ENCODE data around the gene NRP1. TPM values are rescaled to one million over a fixed set of nuclear protein-coding genes. Genes with fewer than 3 reads are reported as not detected.

NRP1 gene
- total RNA-seq, 4 donors from 2014 or later = 8.2 to 24.6 (median 18.7) TPM

- intact Hi-C loops (cut with DNase I; ENCODE audit: low total_unique reads) = no loop called here
Measured at GRCh38 chr10:33258967-33259366, 75.5 kb downstream of the NRP1 start.

GRCh38 chr10:33257439-33258080 lies 76.9 kb downstream of the NRP1 start:
- no peak overlapping the region for H3K4me3 ChIP-seq (ENCODE audit: low read depth, poor library complexity, severe bottlenecking)
- intact Hi-C loops (cut with DNase I; ENCODE audit: low total_unique reads) = no loop called here
- no peak for DNase-seq (ENCODE audit: low spot score in 2 of 2)
- TF ChIP-seq CTCF (IDR thresholded peaks at IDR 0.05) (no peak), POLR2A (IDR thresholded peaks at IDR 0.05) (no peak)
- WGBS, 2 donors = 77 to 88% methylated on average over 8 to 9 of the region's 9 CpGs

More at GRCh38 chr10:33258967-33259366, 75.5 kb downstream of the NRP1 start:
- WGBS, 2 donors = 84 to 89% methylated on average over 9 of the region's 9 CpGs
- TF ChIP-seq POLR2A (IDR thresholded peaks at IDR 0.05) = no peak
- no peak for TF ChIP-seq CTCF (IDR thresholded peaks at IDR 0.05)
- H3K4me3 ChIP-seq (ENCODE audit: low read depth, poor library complexity, severe bottlenecking) = no peak overlapping the region
- DNase-seq (ENCODE audit: low spot score in 2 of 2) = no peak

- DNase-seq (ENCODE audit: low spot score in 2 of 2) = no peak
- TF ChIP-seq CTCF (IDR thresholded peaks at IDR 0.05) (no peak), POLR2A (IDR thresholded peaks at IDR 0.05) (no peak)
- no peak overlapping the region for H3K4me3 ChIP-seq (ENCODE audit: low read depth, poor library complexity, severe bottlenecking)
- WGBS, 2 donors = 91% methylated on average over 4 of the region's 4 CpGs
- intact Hi-C loops (cut with DNase I; ENCODE audit: low total_unique reads) = no loop called here
Measured at GRCh38 chr10:33256458-33256857, 78.0 kb downstream of the NRP1 start.

DNA sequence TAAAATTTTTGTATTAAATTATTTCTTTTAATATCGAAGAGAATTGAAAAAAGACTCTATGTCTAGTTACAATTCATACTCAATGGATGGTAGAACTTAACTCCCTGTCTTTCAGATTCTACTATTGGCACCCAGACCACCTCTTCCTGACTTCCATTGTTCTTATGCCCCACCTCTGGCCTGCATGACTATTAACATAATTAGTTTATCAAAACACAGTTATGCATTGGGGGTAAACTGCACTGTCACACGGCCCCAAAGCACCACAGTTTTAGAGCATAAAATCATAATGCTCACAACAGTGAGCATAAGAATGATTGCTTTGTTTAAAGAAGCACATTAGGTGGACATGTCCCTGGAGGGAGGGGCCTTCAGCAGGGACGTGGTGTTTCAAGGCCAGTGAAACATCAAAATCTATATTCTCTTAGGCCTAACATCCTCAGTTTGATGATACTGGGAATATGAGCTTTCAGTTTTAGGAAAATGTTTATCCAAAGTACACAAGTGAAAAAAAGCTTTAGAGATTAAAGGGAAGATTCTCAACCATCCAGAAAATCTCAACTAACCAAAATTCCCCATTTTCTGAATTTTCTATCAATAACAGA lies 79.8 kb downstream of the NRP1 start:
- intact Hi-C loops (cut with DNase I; ENCODE audit: low total_unique reads) = no loop called here

DNA sequence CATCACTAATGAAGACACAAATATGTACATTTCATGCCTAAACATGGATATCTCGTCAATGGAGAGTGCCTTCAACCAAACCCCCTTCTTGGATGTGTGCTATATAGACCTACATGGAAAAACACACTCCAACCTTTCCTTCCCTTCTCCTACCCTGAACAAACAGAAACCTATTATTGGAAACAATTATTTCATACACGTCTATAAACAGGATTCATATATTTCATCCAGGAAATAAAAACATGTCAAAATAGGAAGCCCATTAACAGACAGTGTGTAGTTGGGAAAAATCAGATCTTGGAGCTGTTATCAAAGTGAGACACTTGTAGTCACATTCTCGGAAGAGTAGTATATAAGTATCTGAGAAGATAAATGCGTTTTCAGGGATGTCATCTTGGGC lies 81.1 kb downstream of the NRP1 start:
- TF ChIP-seq POLR2A (IDR thresholded peaks at IDR 0.05) = no peak
- TF ChIP-seq CTCF (IDR thresholded peaks at IDR 0.05) = no peak
- intact Hi-C loops (cut with DNase I; ENCODE audit: low total_unique reads) = no loop called here

More for the DNA sequence above, 79.8 kb downstream of the NRP1 start:
- TF ChIP-seq CTCF (IDR thresholded peaks at IDR 0.05) (no peak), POLR2A (IDR thresholded peaks at IDR 0.05) (no peak)
- H3K4me3 ChIP-seq (ENCODE audit: low read depth, poor library complexity, severe bottlenecking) = no peak overlapping the region
- DNase-seq (ENCODE audit: low spot score in 2 of 2) = no peak
- WGBS, 2 donors = 69 to 84% methylated on average over 3 of the region's 3 CpGs

More for the DNA sequence above, 81.1 kb downstream of the NRP1 start:
- WGBS, 2 donors = 88% methylated on average over 4 of the region's 4 CpGs
- no peak for DNase-seq (ENCODE audit: low spot score in 2 of 2)
- H3K4me3 ChIP-seq (ENCODE audit: low read depth, poor library complexity, severe bottlenecking) = no peak overlapping the region

Data from lower leg skin (tissue), 4 donors.